EH (cell line): ENCODE data around the gene CNTNAP5.
A peak's percentile ranks its signal among the peaks of the same experiment; 100 is the strongest.

ENCODE experiments used
- DNase-seq: peaks from one replicate; pipeline ENCODE4 v3.0.0-alpha.2; 2015; ENCODE audit warnings: low read depth

The CNTNAP5 gene

GRCh38 chr2:124692707-124693106 is 667.6 kb downstream of the CNTNAP5 start:
- DNase-seq, result no peak

GRCh38 chr2:124693156-124693555 is 668.1 kb downstream of the CNTNAP5 start:
- no peak for DNase-seq

GRCh38 chr2:124698979-124699565 is 674.0 kb downstream of the CNTNAP5 start:
- no peak for DNase-seq

- no peak for DNase-seq
Observed at GRCh38 chr2:124702777-124703176, 677.7 kb downstream of the CNTNAP5 start.

GRCh38 chr2:124704071-124704925 is 679.2 kb downstream of the CNTNAP5 start:
- no peak for DNase-seq

- DNase-seq, result no peak
Observed at GRCh38 chr2:124708661-124709060, 683.6 kb downstream of the CNTNAP5 start.

GRCh38 chr2:124713969-124714368 is 688.9 kb downstream of the CNTNAP5 start:
- DNase-seq, result no peak

- DNase-seq, result no peak
Observed at GRCh38 chr2:124725187-124725586, 700.1 kb downstream of the CNTNAP5 start.

GRCh38 chr2:124740636-124741035 is 715.5 kb downstream of the CNTNAP5 start:
- DNase-seq, result no peak

- DNase-seq, result no peak
Observed at GRCh38 chr2:124753842-124754241, 728.8 kb downstream of the CNTNAP5 start.

- peak; percentile 89 for DNase-seq
Observed at GRCh38 chr2:124755386-124755785, 730.3 kb downstream of the CNTNAP5 start.

- peak; percentile 28 for DNase-seq
Observed at GRCh38 chr2:124756048-124756447, 731.0 kb downstream of the CNTNAP5 start.

- DNase-seq, result no peak
Observed at GRCh38 chr2:124762388-124762787, 737.3 kb downstream of the CNTNAP5 start.

GRCh38 chr2:124763611-124764010 is 738.5 kb downstream of the CNTNAP5 start:
- no peak for DNase-seq

- DNase-seq, result no peak
Observed at GRCh38 chr2:124774781-124775180, 749.7 kb downstream of the CNTNAP5 start.

- DNase-seq, result no peak
Observed at GRCh38 chr2:124776332-124776731, 751.2 kb downstream of the CNTNAP5 start.

- DNase-seq, result peak; percentile 81
Observed at GRCh38 chr2:124778076-124778475, 753.0 kb downstream of the CNTNAP5 start.

- DNase-seq, result no peak
Observed at GRCh38 chr2:124796647-124797046, 771.6 kb downstream of the CNTNAP5 start.

GRCh38 chr2:124797049-124797448 is 772.0 kb downstream of the CNTNAP5 start:
- DNase-seq, result peak; percentile 19

GRCh38 chr2:124798551-124798950 is 773.5 kb downstream of the CNTNAP5 start:
- DNase-seq, result peak; percentile 16

GRCh38 chr2:124804014-124804940 is 779.2 kb downstream of the CNTNAP5 start:
- DNase-seq, result peak; percentile 50

- DNase-seq, result no peak
Observed at GRCh38 chr2:124805060-124805459, 780.0 kb downstream of the CNTNAP5 start.
